ENCODE measurements around the gene CDK17. TPM values are rescaled to one million over a fixed set of nuclear protein-coding genes. Genes with fewer than 3 reads are reported as not detected.
A peak's percentile ranks its signal among the peaks of the same experiment; 100 is the strongest.

CDK17 gene
- total RNA-seq, 1 donor from 2014 or later = 88.2 TPM

DNA sequence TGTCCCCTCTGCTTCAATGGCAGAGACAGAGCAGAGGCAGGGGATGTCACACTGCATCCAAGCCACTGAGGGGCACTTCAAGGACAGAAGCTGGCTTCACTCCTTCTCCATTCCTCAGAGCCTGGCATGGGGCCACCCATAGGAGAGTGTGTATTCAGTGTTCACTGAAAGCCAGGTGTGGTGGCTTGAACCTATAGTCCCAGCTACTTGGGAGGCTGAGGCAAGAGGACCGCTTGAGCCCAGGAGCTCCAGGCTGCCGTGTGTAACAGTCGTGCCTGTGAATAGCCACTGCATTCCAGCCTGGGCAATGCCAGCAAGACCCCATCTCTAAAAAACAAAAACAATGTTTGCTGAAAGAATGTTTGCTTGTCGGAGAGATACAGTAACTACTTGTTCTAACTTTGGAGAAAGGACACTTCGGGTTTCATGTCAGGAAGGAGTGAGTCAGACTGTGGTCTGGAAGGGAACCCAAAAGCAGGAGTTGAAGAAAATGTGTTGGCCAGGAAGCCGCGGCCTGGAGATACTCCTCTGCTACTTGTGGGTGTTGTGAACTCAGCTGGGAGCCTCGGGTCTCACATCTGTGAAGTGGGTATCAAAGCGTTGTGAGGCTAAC lies 162.7 kb downstream of the CDK17 start:
- DNase-seq = peak; percentile 67

- no peak for DNase-seq
Measured at GRCh38 chr12:96237035-96237434, 163.2 kb downstream of the CDK17 start.

DNA sequence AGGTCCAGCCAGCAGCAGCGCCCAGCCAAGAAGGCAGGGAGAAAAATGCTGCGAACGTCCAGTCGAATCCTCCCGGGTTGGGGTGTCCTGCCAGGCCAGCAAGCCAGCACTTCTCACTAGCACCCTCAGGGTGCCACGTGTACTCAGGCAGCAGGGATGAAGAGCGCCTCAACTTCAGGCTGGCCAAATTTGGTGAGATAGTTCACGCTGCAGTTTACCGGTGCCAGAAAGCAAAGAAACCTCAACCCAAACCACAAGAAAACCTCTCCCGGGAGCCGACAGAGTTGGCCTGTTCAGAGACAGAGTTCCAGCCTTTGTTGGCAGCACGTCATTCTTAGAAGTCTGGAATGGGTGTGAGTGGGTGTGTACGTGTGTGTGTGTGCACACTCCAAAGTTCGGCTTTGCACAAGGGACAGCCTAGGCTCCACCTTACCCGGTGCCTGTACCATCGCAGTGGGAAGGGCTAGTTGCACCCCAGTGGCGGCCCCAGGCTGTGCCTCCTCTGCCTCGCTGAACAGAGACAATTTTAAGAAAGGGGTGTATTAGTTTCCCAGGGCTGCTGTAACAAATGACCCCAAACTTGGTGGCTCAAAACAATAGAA lies 163.9 kb downstream of the CDK17 start:
- DNase-seq = no peak

DNA sequence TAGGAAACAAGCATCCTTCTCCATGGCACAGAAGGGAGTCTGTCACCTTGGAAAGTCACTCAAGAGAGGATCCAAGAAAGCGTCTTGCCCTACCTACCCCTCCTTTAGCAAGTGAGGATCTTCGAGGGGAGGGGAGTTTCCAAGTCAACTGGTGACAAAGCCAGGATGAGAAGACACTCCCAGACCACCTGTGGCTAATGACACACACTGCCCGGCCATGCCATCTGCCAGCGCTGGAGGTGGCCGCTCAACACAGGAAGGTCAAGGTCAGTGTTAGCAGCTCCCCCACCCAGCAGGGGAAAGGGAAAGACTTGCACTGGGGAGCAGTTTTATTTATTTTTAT lies 164.8 kb downstream of the CDK17 start:
- DNase-seq = no peak

DNA sequence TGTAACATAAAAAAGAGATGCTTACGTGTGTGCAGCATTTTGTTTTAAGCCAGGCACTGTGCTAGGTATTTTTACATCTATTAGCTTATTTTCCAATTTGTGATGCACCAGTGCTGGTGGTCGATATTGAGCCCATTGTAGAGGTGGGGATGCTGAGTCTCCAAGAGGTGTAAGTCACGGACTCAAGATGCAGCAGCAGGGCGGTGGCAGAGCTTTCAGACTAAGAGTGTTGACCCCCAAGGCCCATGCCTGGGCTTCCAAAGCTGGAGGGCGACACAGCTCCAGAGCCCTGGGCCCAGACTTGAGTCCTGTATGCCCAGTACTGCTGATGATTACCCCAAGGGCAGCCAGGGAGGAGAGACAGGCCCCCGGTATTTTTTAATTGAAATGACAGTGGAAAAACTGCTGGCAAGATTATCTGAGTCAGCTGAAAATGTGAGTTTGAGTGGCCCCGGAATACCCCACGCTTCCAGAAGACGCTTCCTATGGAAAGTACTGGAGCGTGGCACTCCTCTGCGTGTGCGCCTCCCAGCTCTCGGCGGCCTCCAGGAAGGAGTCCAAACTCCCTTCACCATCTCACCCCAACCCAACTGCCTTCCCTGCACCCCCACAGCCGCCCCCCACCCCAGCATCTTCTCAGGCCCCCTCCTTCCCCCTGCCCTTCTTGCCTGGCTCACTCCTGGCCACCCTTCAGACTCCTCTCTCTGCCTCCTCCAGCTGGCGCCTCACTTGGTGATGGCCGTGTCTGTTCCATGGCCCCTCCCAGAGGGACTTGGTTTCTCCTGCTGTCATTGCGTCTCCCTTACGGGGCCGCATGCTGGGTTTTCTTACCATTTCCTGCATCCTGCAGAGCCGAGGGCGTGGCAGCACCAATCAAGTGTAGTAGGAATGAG lies 165.4 kb downstream of the CDK17 start:
- no peak for DNase-seq

DNA sequence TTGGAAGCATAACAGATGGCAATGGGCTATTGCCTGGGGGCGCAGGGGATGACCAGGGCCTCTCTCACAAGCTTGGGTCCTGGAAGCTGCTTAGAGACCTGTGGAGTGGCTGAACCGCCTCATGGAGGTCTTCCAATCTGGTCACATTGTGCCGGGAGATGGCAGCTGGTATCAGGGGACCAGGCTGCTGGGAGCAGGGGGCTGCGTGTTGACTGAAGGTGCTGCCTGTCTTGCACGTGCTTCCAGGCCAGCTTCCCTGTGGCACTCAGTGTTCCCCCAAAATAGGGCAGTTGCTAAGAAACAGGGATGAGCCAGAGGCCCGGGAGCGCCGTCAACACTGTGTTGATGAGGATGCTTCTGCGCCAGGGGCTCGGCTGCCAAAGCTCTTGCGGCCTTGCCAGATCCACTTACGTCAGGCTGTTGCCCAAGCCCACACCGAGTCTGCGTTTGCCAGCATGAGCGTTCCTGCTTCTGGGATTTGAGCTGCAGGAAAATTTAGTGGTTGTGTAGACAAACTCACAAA lies 166.2 kb downstream of the CDK17 start:
- peak; percentile 97 for DNase-seq

- DNase-seq = peak; percentile 65
Measured at GRCh38 chr12:96233168-96233567, 167.1 kb downstream of the CDK17 start.

GRCh38 chr12:96230646-96231045 lies 169.6 kb downstream of the CDK17 start:
- no peak for DNase-seq

DNA sequence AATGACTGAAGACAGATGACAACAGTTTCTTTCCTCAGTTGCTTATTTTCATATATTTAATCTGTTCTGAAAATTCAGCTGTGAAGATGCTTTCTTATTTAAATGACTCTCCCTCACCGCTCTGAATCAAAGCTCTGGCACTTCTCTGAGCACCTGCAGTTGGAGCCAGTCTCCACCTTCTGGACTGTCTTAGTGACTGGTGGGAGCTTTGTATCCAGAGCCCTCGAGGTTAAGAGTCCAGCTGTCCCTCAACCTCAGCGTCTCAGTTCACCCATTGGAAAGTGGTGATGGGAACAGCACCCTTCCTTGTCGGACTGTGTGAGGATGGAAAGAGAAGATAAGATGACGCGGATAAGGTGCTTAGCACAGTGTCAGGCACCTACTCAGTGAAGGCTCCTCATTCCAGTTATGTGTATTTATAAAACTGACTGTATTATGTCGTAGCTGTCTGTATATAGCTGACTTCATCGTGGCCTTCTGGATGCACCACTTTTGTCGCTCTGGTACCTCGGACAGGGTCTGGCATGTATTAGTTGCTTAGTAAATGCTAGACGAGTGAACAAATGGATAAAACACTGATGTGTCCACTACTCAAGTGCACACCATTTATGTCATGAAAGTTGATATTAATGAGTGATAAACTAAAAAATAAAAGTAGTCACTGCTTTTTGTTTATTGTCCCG lies 171.5 kb downstream of the CDK17 start:
- no peak for DNase-seq

Small RNA genes within 50 kb of the gene (small RNA-seq; reads per million reads assigned to genes)
- gene RN7SKP11 (ENCODE audit: low replicate concordance) = not detected
- not detected for gene RNU4-24P (ENCODE audit: low replicate concordance)

Other genes starting within 250 kb of the CDK17 start
- gene ELK3, start 206.1 kb downstream of the CDK17 start, total RNA-seq = 34.3 TPM
- gene CFAP54, start 89.1 kb upstream of the CDK17 start, total RNA-seq = 1.6 TPM

Data from tongue (tissue), 3 donors.